Measurements from ENCODE around the gene C8G. TPM values are rescaled to one million over a fixed set of nuclear protein-coding genes. Genes with fewer than 3 reads are reported as not detected.
A peak's percentile ranks its signal among the peaks of the same experiment; 100 is the strongest.

The C8G gene
- total and polyA plus RNA-seq, 2 of the 8 experiments (the other 6 are each of a cell fraction or from before 2014, with no cell fraction given): 0.62 to 0.80 TPM

DNA sequence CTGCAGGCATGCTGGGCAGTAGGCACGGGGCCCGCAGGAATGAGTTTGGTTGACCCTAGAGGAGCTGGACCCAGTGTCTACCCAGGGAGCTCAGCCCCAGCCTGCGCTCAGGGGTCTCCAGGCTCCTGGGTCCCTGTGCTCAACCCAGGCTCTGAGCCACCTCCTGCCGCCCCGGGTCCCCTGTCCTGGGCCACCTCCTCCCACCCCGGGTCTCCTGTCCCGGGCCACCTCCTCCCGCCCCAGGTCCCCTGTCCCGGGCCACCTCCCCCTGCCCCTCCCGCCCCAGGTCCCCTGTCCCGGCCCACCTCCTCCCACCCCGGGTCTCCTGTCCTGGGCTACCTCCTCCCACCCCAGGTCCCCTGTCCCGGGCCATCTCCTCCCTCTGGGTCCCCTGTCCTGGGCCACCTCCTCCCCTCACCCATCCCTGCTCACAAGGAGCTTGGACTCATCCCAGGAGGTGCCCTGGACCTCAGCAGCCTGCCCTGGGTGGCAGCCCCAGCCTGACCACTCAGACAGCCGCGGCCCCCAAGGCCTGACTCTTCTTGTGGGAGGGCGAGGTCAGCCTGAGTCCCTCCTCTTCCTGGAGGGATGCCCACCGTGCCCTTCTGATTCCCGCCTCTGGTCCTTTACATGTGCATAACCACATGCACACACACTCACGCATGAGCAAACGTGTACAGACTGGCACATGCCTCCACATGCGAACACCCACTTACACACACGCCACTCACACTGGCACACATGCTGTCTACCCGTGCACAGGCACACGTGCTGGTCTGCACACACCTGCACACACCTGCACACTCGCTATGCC is 9.4 kb downstream of the C8G start:
- H4K5ac ChIP-seq (ENCODE audit: insufficient read length, low read depth, low read length): no peak overlapping the region
- H3K27me3 ChIP-seq (replicated peaks in 1 of 4; ENCODE audit: control insufficient read depth in 3 of 4, extremely low read depth in 1 of 4, insufficient read depth in 3 of 4, low read length in 3 of 4): no peaks in the 10 kb centered on the region
- peaks cover 15% of the 10 kb centered on the region; the same call in 1 of the 2 replicates for H3K23me2 ChIP-seq (ENCODE audit: low read depth, low read length)
- 0 out of 2 replicates have a peak overlapping the region, but pooled peaks have one; percentile 51 for H4K8ac ChIP-seq (ENCODE audit: extremely low read depth, insufficient read depth, low read length)
- no peak overlapping the region for H2BK120ac ChIP-seq (replicated peaks; ENCODE audit: low read depth, low read length)
- no peak overlapping the region for H3K56ac ChIP-seq (replicated peaks; ENCODE audit: insufficient read length, low read depth, low read length)
- H2AK5ac ChIP-seq (ENCODE audit: low read depth, low read length): no peak overlapping the region
- H3K79me1 ChIP-seq (ENCODE audit: low read depth, low read length): no peaks in the 10 kb centered on the region
- CTCF ChIA-PET (ENCODE audit: partially characterized antibody): interaction anchor here (0.8 to 5.2 kb wide), 9 partner anchors 8 to 164 kb away, joined by 3 to 21 read pairs (median 3); partner anchors contain the start of genes C8G and FBXW5
- H2BK12ac ChIP-seq (ENCODE audit: low read depth, low read length): no peak overlapping the region
- no peak overlapping the region; the same call in 1 of the 2 replicates for H3K18ac ChIP-seq (ENCODE audit: extremely low read depth, low read length)
- peak overlapping the region in 1 of 4 experiments; percentile 14; a peak in 1 of 7 replicates for H3K9ac ChIP-seq (replicated peaks in 1 of 4; ENCODE audit: extremely low read depth in 1 of 4, low read depth in 3 of 4, low read length in 3 of 4)
- no peak overlapping the region for H2AFZ ChIP-seq (ENCODE audit: low read length)
- TF ChIP-seq SP2 (IDR thresholded peaks at IDR 0.05; ENCODE audit: low read length): no peak
- TF ChIP-seq, protein P1, sequence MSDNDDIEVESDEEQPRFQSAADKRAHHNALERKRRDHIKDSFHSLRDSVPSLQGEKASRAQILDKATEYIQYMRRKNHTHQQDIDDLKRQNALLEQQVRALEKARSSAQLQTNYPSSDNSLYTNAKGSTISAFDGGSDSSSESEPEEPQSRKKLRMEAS (IDR thresholded peaks at IDR 0.05): no peak
- no peak for TF ChIP-seq HDAC2 (IDR thresholded peaks at IDR 0.05; ENCODE audit: borderline replicate concordance in 1 of 2, low read depth in 2 of 2, low read length in 2 of 2)
- TF ChIP-seq CHD2 (IDR thresholded peaks at IDR 0.05; ENCODE audit: low read length): no peak
- no peak for TF ChIP-seq NANOG (IDR thresholded peaks at IDR 0.05; ENCODE audit: insufficient read depth, low read depth, low read length, poor library complexity, severe bottlenecking)
- no peak for TF ChIP-seq BRCA1 (IDR thresholded peaks at IDR 0.05; ENCODE audit: low read depth, low read length)
- TF ChIP-seq SUZ12 (IDR thresholded peaks at IDR 0.05; ENCODE audit: low read length): no peak
- TF ChIP-seq HDAC6 (IDR thresholded peaks at IDR 0.05; ENCODE audit: low read depth, low read length): no peak
- no peak for TF ChIP-seq SAP30 (IDR thresholded peaks at IDR 0.05; ENCODE audit: insufficient read depth, insufficient replicate concordance, low read length)
- no peak for TF ChIP-seq TAF1 (IDR thresholded peaks at IDR 0.05; ENCODE audit: low read depth, low read length)
- H4K91ac ChIP-seq (replicated peaks; ENCODE audit: insufficient read length, low read length): peak overlapping the region; percentile 34
- H2BK5ac ChIP-seq (ENCODE audit: low read depth, low read length): no peak overlapping the region; the same call in 1 of the 2 replicates
- H3K9me3 ChIP-seq (ENCODE audit: insufficient read depth in 2 of 2, low read depth in 1 of 2, low read length in 1 of 2): no peaks in the 10 kb centered on the region
- H3K79me2 ChIP-seq (ENCODE audit: control insufficient read depth in 1 of 2, insufficient read depth in 2 of 2, low read length in 2 of 2): no peaks in the 10 kb centered on the region
- H3K36me3 ChIP-seq (ENCODE audit: control insufficient read depth in 2 of 4, insufficient read depth in 4 of 4, low read length in 3 of 4): no peaks in the 10 kb centered on the region
- H4K20me1 ChIP-seq (replicated peaks in 1 of 2; ENCODE audit: control insufficient read depth in 1 of 2, insufficient read depth in 2 of 2, low read length in 2 of 2): peaks cover 0 to 6% of the 10 kb centered on the region in 2 experiments
- no peak overlapping the region for H3K4ac ChIP-seq (replicated peaks; ENCODE audit: insufficient read length, low read depth, low read length)
- H2BK20ac ChIP-seq (ENCODE audit: low read length): no peak overlapping the region
- no peak overlapping the region for H3K27ac ChIP-seq (ENCODE audit: low read depth, low read length)
- no peak overlapping the region for H3K14ac ChIP-seq (ENCODE audit: insufficient read length)
- H2BK15ac ChIP-seq (ENCODE audit: low read length): no peak overlapping the region
- H3K23ac ChIP-seq (ENCODE audit: insufficient read length): no peak overlapping the region
- POLR2A ChIA-PET (ENCODE audit: partially characterized antibody): no interaction called here
- FAIRE-seq (no peak), DNase-seq (ENCODE audit: low read depth in 1 of 2, low spot score in 2 of 2) (no peak)
- H3K4me2 ChIP-seq (ENCODE audit: insufficient read depth in 1 of 2, low read depth in 2 of 2, low read length in 2 of 2): no peak overlapping the region
- no peak overlapping the region for H3K4me3 ChIP-seq (ENCODE audit: extremely low read depth in 1 of 4, insufficient read depth in 2 of 4, low read depth in 3 of 4, low read length in 4 of 4)
- H3K4me1 ChIP-seq (replicated peaks in 1 of 4; ENCODE audit: control insufficient read depth in 3 of 4, insufficient read depth in 4 of 4, low read length in 3 of 4): peaks cover 0 to 9% (median 6%) of the 10 kb centered on the region in 4 experiments; a peak in 5 of 7 replicates
- 94% methylated on average over 14 of the region's 25 CpGs; no CpG with 5 or more reads in 1 of the 2 experiments for WGBS, 2 experiments (ENCODE audit: extremely low coverage in 1 of 2, insufficient coverage in 1 of 2, insufficient read length in 1 of 2, insufficient replicate concordance in 2 of 2, low coverage in 1 of 2, low lambda C conversion rate in 2 of 2, missing lambda C conversion rate in 1 of 2)
